Thyroid gland (tissue), 4 donors: ENCODE measurements around the gene ROCK2. TPM values are rescaled to one million over a fixed set of nuclear protein-coding genes. Genes with fewer than 3 reads are reported as not detected.

Experiments used
- DNase-seq, 2 donors: peaks; one replicate each; pipeline ENCODE4 v3.0.0-alpha.2; 2019
- H3K27ac ChIP-seq, 3 donors: fragments of 200-600 bp; sonication (generic); 1 replicate in 2 of 3; 2 replicates in 1 of 3; pipeline ENCODE4 v1.5.1; 2016 to 2019; ENCODE audit warnings: mild to moderate bottlenecking in 1 of 3, moderate library complexity in 1 of 3
- H3K27me3 ChIP-seq: fragments of 200-600 bp; sonication (generic); one replicate; pipeline ENCODE4 v1.5.1; 2019
- H3K36me3 ChIP-seq, 2 donors: fragments of 200-600 bp; sonication (generic); one replicate each; pipeline ENCODE4 v1.5.1; 2016 to 2019
- H3K4me1 ChIP-seq, 2 donors: fragments of 200-600 bp; sonication (generic); one replicate each; pipeline ENCODE4 v1.5.1; 2017 to 2019
- H3K4me3 ChIP-seq, 3 donors: fragments of 200-600 bp; sonication (generic); replicated peaks in 1 of 3; 1 replicate in 2 of 3; 2 replicates in 1 of 3; pipeline ENCODE4 v1.5.1; 2016; ENCODE audit warnings: mild to moderate bottlenecking in 1 of 3
- H3K9me3 ChIP-seq: fragments of 200-600 bp; sonication (generic); one replicate; pipeline ENCODE4 v1.5.1; 2017
- CTCF ChIP-seq, 6 experiments: fragments of 200-600 bp in 3 of 6; fragments of 450-650 bp in 3 of 6; sonication (generic) in 3 of 6; IDR thresholded peaks; one replicate each; pipeline ENCODE4 v1.5.1; 2016 to 2019; ENCODE audit warnings: antibody characterized with exemption in 6 of 6, mild to moderate bottlenecking in 2 of 6, inconsistent platforms in 1 of 6, moderate library complexity in 1 of 6
- POLR2A ChIP-seq, 2 donors: fragments of 450-650 bp; IDR thresholded peaks; one replicate each; pipeline ENCODE4 v1.6.1; 2017; ENCODE audit warnings: antibody characterized with exemption in 2 of 2, mild to moderate bottlenecking in 2 of 2, moderate library complexity in 1 of 2
- WGBS, 2 donors: methylation state at CpG; one replicate each; pipeline ENCODE4 v1.1.5; 2017; 5-methylcytosine and 5-hydroxymethylcytosine counted together
- intact Hi-C: fragments of 100-400 bp; cut with DNase I; formaldehyde crosslinking; loops from one replicate; pipeline ENCODE4 v1.15.1; 2023
- total RNA-seq, 4 donors: library from RNA; depleted of rRNA; stranded (reverse); fragments of >200 nt; gene quantifications; one replicate each; pipeline ENCODE4 v1.2.3, GENCODE V29; 2016

The ROCK2 gene
- total RNA-seq, 4 donors from 2014 or later: 37.3 to 47.5 (median 42.1) TPM

GRCh38 chr2:11180653-11181052 is 163.8 kb downstream of the ROCK2 start:
- Histone ChIP-seq H3K9me3 (no peaks in the 10 kb centered on the region), H3K27ac (no peak overlapping the region), H3K4me1 (no peaks in the 10 kb centered on the region), H3K36me3 (peaks cover 0 to 5% of the 10 kb centered on the region in 2 donors), H3K4me3 (no peak overlapping the region), H3K27me3 (no peaks in the 10 kb centered on the region)
- intact Hi-C loops: no loop called here
- DNase-seq: no peak
- 88 to 90% methylated on average over 6 of the region's 6 CpGs for WGBS, 2 donors
- TF ChIP-seq POLR2A (IDR thresholded peaks at IDR 0.05) (no peak), CTCF (IDR thresholded peaks at IDR 0.05) (no peak)

- intact Hi-C loops: no loop called here
- H3K4me3 ChIP-seq: no peak overlapping the region
- no peak overlapping the region for H3K27ac ChIP-seq
- peaks cover 0 to under 1% of the 10 kb centered on the region in 2 donors for H3K36me3 ChIP-seq
- no peaks in the 10 kb centered on the region for H3K9me3 ChIP-seq
- no peaks in the 10 kb centered on the region for H3K4me1 ChIP-seq
- no peak for TF ChIP-seq CTCF (IDR thresholded peaks at IDR 0.05)
- TF ChIP-seq POLR2A (IDR thresholded peaks at IDR 0.05): no peak
- no peak for DNase-seq
- 90 to 96% methylated on average over 4 of the region's 4 CpGs for WGBS, 2 donors
- H3K27me3 ChIP-seq: no peaks in the 10 kb centered on the region
Observed at GRCh38 chr2:11179899-11180298, 164.5 kb downstream of the ROCK2 start.

- WGBS, 2 donors: 80 to 86% methylated on average over 4 of the region's 4 CpGs
- H3K4me3 ChIP-seq: no peak overlapping the region
- TF ChIP-seq CTCF (IDR thresholded peaks at IDR 0.05) (no peak), POLR2A (IDR thresholded peaks at IDR 0.05) (no peak)
- H3K36me3 ChIP-seq: no peaks in the 10 kb centered on the region
- H3K27me3 ChIP-seq: no peaks in the 10 kb centered on the region
- no peaks in the 10 kb centered on the region for H3K4me1 ChIP-seq
- intact Hi-C loops: no loop called here
- no peak for DNase-seq
- H3K27ac ChIP-seq: no peak overlapping the region
- H3K9me3 ChIP-seq: no peaks in the 10 kb centered on the region
Observed at GRCh38 chr2:11179196-11179595, 165.2 kb downstream of the ROCK2 start.

GRCh38 chr2:11177871-11178690 is 166.4 kb downstream of the ROCK2 start:
- TF ChIP-seq CTCF (IDR thresholded peaks at IDR 0.05) (no peak), POLR2A (IDR thresholded peaks at IDR 0.05) (no peak)
- no peak for DNase-seq
- Histone ChIP-seq H3K36me3 (no peaks in the 10 kb centered on the region), H3K27ac (no peak overlapping the region), H3K9me3 (no peaks in the 10 kb centered on the region), H3K4me1 (no peaks in the 10 kb centered on the region), H3K4me3 (no peak overlapping the region), H3K27me3 (no peaks in the 10 kb centered on the region)
- intact Hi-C loops: no loop called here
- 73 to 75% methylated on average over 5 of the region's 5 CpGs for WGBS, 2 donors

- no peaks in the 10 kb centered on the region for H3K9me3 ChIP-seq
- H3K4me3 ChIP-seq: no peak overlapping the region
- no peak for DNase-seq
- 78 to 82% methylated on average over 6 of the region's 6 CpGs for WGBS, 2 donors
- H3K36me3 ChIP-seq: no peaks in the 10 kb centered on the region
- TF ChIP-seq POLR2A (IDR thresholded peaks at IDR 0.05): no peak
- no peak for TF ChIP-seq CTCF (IDR thresholded peaks at IDR 0.05)
- no peak overlapping the region for H3K27ac ChIP-seq
- intact Hi-C loops: no loop called here
- H3K4me1 ChIP-seq: no peaks in the 10 kb centered on the region
- H3K27me3 ChIP-seq: no peaks in the 10 kb centered on the region
Observed at GRCh38 chr2:11175293-11175795, 169.1 kb downstream of the ROCK2 start.
